SK-N-MC (cell line): ENCODE measurements around the gene EPB41L3.

ENCODE experiments used
- EZH2 ChIP-seq: fragments of 200-600 bp; sonication (generic); IDR thresholded peaks from one replicate; pipeline ENCODE4 v1.6.1; 2017; ENCODE audit warnings: antibody characterized with exemption
- FOXP2 ChIP-seq: optimal IDR thresholded peaks from 2 replicates; pipeline ENCODE3; 2011; ENCODE audit warnings: mild to moderate bottlenecking, moderate library complexity; ENCODE audit not compliant: insufficient read depth; ENCODE audit errors: extremely low read length, control extremely low read depth
- POLR2AphosphoS5 ChIP-seq: IDR thresholded peaks from 2 replicates; pipeline ENCODE4 v1.6.1; 2012; ENCODE audit warnings: mild to moderate bottlenecking, low read depth, low read length, borderline replicate concordance

DNA sequence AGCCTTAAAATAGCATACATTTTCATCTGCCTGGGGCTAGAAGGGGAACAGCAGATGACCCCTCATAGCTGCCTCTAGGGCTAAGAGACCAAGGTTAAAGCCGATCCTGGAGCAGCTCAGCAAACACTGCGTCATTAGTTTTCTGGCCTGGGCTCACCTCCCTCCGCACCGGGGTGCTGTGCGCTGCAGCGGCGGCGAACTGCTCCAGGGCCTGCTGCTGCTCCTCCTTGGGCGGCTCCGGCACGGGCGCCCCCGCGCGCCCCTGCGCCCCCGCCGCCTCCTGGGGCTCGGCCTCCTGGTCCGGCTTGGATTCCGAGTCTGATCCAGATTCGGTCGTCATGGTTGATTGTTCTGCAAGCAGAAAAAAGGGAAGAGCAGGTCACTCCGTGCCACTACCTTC, 55.0 kb downstream of the EPB41L3 start:
- no peak for TF ChIP-seq POLR2AphosphoS5
- TF ChIP-seq EZH2 = no peak
- TF ChIP-seq FOXP2 = no peak
